Femur (tissue), 1 donor: ENCODE data around the gene GALNT6.
"Not testable (repeated sequence)": the region's sequence is repeated elsewhere in the genome, so short reads cannot be mapped to it uniquely, and the experiment has no call there.

Experiments
- DNase-seq: peaks from one replicate; pipeline ENCODE4 v3.0.0-alpha.2; 2017

GALNT6 gene

GRCh38 chr12:51346581-51346980, 44.6 kb downstream of the GALNT6 start, which contains the start of gene CELA1:
Gene CELA1, minus strand, starts transcription at chr12:51346679. Its CDS starts 41 bp downstream, at chr12:51346638.
- DNase-seq: no peak

DNA sequence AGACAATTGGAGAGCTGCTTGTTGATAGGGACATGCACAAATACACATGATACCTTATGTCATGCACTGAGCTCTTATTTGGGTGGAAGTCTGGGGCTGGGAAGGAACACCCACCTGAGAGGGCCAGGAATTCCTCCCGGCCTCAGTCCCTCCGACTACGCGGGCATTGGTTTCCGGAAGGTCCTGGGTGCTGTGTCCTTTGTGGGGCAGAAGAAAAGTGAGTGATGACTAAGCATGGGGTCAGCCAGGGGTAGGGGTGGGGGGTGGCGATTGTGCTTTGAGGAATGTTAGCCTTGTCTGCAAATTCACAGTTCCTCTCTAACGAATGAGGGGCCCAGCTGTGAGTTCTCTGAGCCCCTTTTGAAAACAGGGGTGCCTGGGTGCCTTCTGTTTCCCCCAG, 45.5 kb downstream of the GALNT6 start:
- no peak for DNase-seq

DNA sequence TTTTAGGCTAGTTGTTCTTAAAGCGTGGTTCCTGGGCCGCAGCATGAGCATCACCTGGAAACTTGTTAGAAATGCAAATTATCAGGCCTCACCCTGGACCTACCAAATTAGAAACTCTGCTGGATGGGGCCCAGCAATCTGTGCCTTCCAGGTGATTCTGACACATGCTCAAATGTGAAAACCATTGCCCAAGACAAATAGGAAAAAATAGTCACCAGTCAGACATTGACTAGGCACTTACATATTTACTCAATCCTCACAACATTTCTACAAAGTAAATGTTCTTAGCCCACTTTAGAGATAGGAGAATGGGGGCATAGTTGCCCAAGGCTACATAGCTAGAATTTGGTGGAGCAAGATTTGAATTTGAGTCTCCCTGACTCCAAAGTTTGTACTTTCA, 48.0 kb downstream of the GALNT6 start:
- DNase-seq: no peak

DNA sequence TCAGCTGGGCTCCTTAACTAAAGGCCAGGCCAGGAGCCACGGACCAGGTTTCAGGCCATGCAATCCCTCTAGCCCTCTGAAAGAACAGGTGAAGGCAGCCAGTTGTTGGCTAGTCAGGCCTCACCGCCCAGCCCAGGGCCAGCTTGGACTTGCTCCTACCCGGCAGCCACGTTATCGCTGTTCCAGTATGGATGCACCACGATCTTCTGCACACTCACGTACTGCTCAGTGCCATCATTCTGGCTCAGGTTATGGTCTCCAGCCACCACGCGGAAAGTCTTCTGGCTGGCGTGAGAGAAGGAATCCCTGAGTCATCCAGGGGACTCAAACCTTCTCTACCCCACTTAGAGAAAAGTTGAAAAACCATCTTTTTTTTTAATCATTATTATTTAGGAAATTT, 48.8 kb downstream of the GALNT6 start:
- no peak for DNase-seq

DNA sequence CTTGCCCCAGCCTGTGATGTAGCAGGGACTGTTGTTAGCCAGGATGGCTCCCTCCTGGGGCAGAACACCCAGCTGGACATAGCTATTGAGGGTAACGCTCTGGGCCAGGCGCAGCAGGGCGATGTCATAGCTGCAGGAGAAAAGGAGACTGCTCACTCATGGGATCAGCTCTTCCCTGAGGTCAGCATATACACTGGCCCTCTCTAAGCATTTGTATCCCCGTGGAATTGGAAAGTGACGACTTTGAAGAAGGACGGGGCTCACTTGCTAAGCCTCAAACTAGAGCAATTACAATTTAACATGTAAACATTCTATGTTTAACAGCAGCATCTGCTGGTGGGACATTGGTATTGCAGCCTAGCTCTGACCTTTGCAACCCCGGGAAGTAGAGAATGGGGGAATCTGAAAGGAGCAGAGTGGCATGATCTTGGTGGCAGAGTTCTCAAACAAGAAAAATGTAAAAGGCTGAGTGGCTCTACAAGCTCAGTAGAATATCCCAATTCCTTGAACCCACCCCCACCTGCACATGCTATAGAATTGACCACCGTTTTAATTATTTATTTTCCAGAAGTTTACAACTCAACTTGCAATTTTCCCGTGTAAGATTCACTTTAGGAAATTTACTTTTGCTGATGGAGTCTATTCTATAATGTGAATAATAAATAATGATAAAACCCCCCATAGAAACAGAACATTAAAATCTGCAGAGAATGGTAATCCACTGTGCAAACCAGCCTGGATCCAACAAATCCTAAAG, 49.8 kb downstream of the GALNT6 start:
- peak; percentile 70 for DNase-seq

DNA sequence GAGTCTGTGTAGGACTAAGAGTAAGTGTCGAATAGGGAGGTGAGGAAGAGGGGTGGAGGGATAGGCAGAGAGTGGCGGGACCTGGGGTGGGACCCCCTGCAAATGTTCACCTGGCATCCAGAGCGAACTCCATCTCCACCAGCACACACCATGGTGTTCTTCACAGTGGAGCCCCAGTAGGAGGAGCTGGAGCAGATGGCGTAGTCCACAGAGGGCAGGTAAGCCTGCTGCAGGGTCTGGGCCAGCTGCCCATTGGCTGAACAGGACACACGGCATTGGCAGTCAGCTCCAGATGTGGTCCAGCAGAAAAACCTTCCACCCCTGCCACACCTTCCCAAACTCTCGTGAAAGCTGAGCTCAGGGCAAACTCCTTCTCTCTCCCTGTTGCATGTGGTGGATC, 51.5 kb downstream of the GALNT6 start:
- no peak for DNase-seq

GRCh38 chr12:51337336-51337735, 53.9 kb downstream of the GALNT6 start:
- not testable (repeated sequence) for DNase-seq

- no peak for DNase-seq
These were observed 55.3 kb downstream of the GALNT6 start for GRCh38 chr12:51335931-51336330.

GRCh38 chr12:51334764-51335163, 56.4 kb downstream of the GALNT6 start:
- no peak for DNase-seq

- no peak for DNase-seq
These were observed 57.7 kb downstream of the GALNT6 start for GRCh38 chr12:51333536-51333935.

DNA sequence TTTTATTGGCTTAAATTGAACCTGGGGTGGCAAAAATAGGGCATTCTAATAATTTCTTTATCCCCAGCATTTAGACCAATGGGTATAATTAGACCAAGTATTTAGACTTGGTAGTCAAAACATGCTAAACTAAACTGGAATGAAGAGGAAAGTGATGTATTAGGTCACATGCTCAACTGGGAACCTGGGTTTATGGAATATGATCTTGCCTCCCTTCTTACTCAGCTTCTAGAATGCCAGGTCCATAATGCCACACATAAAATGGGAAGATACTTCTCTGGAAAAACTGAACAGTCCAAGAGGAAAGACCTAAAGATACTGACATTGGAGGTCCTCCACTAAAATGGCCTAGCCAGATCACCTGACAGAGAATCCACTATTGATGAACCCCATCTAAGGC, 61.0 kb downstream of the GALNT6 start:
- DNase-seq: no peak

GRCh38 chr12:51329742-51330141, 61.5 kb downstream of the GALNT6 start:
- no peak for DNase-seq

- DNase-seq: no peak
These were observed 62.6 kb downstream of the GALNT6 start for GRCh38 chr12:51328587-51328986.

DNA sequence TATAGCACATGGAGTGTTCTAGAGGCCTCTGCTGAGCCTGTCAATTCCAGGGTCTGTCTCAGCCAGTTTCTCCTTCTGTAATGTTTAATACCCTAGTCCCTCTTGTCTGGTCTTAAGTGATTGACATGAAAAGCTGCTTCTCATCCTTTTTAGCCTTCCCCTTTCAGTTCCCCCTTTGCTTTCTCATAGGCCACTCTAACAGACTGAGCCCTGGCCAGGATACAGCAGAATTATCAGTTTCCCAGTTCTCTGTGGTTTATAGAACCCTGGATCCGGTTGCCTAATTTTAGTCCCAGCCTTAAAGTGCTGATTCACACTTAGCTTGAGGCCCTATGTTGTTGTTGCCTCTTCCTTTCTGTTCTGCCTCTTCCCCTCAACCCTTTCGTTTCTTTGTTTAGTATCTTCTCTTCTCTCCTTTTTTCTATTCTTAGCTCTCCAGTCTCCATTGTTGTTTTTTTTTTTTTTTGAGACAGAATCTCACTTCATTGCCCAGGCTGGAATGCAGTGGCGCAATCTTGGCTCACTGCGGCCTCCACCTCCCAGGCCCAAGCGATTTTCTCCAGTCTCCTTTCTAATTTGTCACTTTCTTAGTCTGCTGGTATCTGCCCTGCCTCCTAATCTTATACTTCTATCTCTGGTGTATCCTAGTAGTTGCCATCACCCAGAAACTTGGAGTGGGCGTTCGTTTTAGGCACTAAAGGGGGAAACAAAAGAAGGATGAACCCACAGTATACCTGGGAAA, 64.3 kb downstream of the GALNT6 start:
- no peak for DNase-seq

DNA sequence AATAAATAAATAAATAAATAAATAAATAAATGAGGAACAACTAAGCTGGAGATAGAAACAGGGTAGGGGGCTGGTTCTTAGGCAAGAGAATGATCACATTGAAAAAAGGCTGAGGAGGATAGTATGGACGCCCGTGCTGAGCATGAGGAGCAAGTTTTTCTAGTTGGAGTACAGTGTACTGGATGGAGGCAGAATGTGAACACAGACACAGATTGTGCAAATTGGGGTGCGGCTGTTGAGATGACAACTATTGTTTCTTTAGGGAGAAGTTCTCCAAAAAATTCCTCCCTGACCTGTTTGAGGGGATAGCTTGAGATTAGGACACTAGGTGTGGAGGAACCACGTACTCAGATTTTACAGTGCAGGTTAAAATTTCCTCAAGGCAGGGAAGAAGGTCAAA, 66.3 kb downstream of the GALNT6 start:
- no peak for DNase-seq

GRCh38 chr12:51323966-51324895, 67.0 kb downstream of the GALNT6 start, which contains the start of gene BIN2:
Gene BIN2, minus strand, starts transcription at chr12:51324174. Its CDS starts 72 bp downstream, at chr12:51324102.
- DNase-seq: peak; percentile 63

GRCh38 chr12:51323317-51323960, 67.8 kb downstream of the GALNT6 start:
- DNase-seq: no peak

- DNase-seq: no peak
These were observed 68.8 kb downstream of the GALNT6 start for GRCh38 chr12:51322452-51322851.

GRCh38 chr12:51321882-51322281, 69.3 kb downstream of the GALNT6 start:
- no peak for DNase-seq

- peak; percentile 53 for DNase-seq
These were observed 70.4 kb downstream of the GALNT6 start for GRCh38 chr12:51320695-51321320.

GRCh38 chr12:51320311-51320694, 70.9 kb downstream of the GALNT6 start:
- no peak for DNase-seq
